GM18519 (cell line): ENCODE results near the gene FAM186B.
"Not testable (repeated sequence)": the region's sequence is repeated elsewhere in the genome, so short reads cannot be mapped to it uniquely, and the experiment has no call there.

ENCODE experiments used
- ATAC-seq: cut with Tn5 transposase; IDR thresholded peaks from one replicate; pipeline ENCODE4 v1.9.1; 2021; ENCODE audit warnings: mild to moderate bottlenecking, moderate library complexity; ENCODE audit not compliant: unreplicated experiment, low FRiP score

The FAM186B gene

DNA sequence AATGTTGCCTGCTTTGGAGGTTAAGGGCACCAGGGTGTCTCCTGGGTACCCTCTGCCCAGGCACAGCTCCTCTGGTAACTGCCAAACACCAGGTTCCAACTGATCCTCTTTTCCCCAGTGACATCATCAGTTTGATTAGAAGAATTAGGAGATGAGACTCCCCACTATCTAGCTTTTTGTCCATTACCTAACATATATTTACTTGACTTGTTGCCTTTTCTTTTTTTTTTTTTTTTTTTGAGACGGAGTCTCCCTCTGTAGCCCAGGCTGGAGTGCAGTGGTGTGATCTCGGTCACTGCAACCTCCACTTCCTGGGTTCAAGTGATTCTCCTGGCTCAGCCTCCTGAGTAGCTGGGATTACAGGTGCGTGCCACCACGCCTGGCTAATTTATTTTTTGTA, at the start of gene FAM186B:
Gene FAM186B (minus strand): TSS at position 101 of the 400 bp plus-strand sequence. CDS start 162 bp downstream, outside the sequence.
- ATAC-seq = not testable (repeated sequence)

DNA sequence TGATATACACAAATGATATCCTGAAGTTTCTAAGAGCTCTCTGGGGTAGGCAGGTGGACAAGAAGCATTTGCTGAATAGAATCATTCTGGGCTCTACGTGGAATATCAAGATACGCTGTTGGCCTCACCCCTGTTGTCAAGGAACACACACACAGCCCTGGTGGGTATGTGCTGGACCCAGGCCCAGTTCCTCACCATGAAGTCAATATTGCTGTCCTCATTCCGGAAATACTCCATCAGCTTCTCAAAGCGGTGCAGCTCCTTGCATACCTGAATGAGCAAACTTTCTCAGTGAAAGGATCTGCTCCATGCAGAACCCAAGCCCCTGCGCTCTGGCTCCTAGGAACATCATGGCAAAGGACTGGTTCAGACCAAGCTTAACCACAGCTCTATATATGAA, 49.3 kb upstream of the FAM186B start:
- ATAC-seq = no peak

DNA sequence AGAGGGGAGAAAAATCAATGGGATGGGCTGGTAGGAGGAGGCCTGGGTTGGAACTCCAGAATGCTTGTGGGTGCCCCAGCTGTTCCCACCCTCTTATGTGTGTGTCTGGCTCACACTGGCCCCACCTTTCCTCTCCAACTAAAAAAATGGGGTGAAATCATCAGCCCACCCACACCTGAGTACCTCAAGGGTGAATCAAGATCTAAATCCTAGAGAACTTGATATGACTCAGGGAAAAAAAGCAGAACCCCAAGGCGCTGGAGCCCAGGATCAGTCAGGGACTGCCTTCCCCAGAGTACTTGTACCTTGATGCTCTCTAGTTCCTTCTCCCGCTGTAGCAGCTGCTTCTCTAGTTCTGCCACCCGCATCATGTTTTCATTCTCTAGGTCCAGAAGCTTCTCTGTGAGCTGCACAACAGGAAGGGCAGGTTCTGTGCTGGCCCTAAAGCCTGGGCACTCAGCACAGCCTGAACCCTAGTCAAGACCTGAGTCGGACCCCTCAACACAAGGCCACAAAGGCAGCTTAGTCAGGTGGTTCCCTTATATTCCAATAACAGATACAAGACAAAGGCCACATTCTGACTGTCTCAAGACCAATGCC, 47.6 kb upstream of the FAM186B start:
- no peak for ATAC-seq

- no peak for ATAC-seq
Measured at GRCh38 chr12:49651855-49652254, 46.4 kb upstream of the FAM186B start.

GRCh38 chr12:49649892-49650291, 44.5 kb upstream of the FAM186B start:
- ATAC-seq = no peak

GRCh38 chr12:49649445-49649844, 44.0 kb upstream of the FAM186B start:
- no peak for ATAC-seq

GRCh38 chr12:49648712-49649003, 43.2 kb upstream of the FAM186B start:
- ATAC-seq = no peak

DNA sequence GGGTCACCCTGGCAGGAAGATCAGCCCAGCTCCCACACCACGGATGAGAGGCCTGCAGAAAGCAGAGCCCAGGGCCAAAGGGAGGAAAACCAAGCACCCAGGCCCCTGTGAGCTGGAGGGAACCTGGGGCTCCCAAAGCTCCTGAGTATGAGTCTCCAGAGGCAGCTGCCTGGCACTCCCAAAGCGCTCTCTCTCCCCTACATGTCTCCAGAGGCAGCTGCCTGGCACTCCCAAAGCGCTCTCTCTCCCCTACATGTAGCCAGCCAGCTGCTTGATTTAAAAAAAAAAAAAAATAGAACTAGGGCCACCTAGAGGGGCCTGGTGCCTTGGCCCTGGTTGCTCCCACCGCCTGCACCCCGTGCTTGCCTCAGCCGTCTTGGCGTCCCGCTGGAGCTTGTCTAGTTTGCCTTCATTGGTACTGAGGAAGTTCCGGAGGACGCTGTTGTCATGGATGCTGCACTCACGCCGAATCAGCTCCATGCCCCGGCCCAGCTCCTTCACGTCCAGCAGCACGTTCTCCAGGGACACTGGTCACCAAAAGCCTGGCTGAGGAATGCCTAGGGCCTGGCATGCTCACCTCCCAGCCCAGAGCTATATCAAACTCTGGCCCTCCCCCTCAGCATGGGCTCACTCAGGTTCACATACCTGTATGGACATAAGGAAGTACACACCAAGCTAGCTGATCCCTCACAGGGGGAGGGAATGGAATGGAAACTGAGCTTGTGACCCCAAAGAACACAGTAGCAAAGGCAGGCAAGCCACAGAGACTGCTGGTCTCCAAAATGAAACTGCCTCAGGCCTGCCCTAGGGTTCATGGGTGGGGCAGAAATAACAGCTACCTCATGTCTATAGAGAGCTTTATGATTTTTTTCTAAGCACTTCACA, 42.6 kb upstream of the FAM186B start:
- ATAC-seq = no peak

DNA sequence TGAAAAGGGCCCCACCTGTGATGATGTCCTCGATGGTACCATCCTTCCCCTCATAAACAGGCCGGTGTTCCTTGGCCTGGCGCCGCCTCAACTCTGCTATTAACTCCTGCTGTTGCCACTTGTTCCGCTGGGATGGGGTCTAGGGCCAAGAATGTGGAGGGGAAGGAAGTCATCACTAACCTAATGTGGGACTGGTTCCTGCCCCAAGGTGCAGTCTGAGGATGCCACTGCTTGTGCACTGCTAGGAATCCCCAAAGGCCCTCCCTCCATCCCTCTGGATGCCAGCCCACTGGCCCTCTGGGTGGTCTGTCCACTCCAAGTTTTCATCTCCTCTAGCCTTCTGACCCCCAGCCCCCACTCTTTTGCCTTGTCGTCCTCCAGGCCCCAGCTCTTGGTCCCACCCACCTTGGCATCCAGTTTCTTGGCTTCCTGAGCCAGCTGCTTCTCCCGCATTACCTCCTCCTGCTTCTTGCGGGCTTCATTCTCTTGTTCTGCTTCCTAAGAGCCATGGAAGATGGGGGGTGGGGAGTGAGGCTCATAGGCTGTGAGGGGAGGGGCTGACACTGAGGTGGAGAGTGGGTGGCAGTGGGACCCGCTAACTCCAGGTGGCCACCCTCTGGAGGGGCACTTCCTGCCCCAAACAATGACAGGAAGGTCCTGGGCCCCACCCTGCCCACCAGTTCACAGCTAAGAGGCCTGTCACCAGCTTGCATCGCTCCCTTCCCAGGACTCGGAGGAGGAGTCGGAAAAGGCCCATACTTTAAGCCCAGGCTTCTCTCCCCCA, 41.6 kb upstream of the FAM186B start:
- no peak for ATAC-seq

- ATAC-seq = no peak
Measured at GRCh38 chr12:49646331-49646830, 40.9 kb upstream of the FAM186B start.

DNA sequence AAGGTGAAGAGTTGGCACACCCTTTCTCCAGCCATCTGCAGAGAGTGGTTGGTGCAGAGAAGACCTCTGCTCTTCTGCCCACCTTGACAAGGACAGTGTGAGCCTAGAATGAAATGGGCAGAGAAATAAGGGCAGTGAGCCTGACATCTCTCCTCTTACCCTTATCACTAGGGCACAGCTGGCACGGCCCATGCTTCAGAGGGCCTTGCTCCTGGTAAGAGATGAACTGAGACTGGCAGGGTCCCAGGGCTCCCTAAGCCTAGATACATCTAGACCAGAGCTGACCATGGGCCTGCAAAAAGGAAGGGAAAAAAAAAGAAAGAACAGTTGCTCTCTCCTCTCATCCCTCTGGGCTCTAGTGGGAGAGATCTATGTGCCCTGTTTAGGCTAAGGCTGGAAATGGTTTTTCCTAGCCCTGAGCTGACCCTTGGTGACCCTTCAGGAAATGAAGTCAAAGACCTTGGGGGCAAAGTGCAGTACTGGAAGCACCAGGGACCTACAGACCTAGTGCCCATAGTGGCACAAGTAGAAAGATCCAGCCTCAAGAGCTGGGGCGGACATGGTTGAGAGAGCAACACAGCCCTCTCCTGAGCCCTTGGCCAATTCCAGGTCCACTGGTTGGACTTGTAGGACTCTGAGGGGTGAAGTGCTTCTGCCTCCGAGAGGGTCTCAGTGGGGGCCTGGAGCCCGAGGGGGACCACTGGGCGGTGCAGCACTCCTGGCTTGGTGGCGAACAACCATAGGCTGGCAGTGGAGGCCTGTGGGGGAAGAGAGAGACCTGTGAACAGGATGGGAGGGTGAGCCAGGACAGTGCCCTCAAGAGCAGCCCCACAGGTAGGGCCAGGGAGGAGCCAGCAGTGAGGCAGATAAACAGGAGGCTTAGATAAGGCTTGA, 40.0 kb upstream of the FAM186B start:
- ATAC-seq = no peak

DNA sequence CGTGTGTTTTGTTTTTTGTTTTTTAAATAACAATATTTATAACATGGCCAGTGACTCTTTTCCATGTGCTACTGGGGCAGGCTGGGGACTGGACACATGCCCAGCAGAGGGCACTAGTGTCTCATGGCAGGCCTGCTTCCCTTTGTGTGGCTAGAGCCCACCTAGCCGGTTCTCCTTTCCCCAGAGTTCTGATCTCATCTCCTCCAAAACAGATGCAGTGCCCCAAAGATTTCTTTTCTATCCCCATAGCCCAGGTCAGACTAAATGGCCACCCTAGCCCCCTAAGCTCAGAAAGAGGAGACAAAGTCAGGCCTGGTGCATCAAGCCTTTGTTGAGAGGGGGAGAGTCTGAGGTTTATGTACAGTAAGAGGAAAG, 39.2 kb upstream of the FAM186B start:
- ATAC-seq = no peak

DNA sequence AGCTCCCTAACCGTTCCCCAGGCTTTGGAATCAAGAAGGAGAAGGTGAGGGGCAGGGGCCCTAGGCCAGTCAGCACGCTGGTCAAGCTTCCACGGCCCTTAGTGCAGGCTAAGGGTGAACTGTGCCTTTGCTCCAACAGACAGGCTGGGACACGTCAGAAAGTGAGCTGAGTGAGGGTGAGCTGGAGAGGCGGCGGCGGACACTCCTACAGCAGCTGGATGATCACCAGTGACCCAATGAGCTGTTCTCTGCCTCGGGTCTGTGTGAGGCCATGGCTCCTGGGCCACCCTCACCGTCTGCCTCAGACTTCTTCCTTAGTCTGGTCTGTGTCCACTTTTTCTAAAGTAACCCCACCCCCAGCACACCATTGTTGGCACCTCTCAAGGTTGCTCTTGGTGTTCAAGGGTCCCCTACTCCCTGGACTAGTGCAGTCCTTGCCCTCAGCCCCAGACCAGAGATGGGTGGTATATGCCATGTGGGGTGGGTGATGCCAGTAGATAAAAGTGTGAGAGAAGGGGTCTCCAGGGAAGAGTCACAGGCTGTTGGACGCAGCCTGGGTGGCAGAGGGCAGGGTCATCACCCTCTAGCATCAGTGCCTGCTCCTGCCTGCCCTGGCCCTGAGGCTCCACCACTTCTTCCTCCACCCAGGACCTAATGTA, 38.7 kb upstream of the FAM186B start:
- ATAC-seq = no peak

DNA sequence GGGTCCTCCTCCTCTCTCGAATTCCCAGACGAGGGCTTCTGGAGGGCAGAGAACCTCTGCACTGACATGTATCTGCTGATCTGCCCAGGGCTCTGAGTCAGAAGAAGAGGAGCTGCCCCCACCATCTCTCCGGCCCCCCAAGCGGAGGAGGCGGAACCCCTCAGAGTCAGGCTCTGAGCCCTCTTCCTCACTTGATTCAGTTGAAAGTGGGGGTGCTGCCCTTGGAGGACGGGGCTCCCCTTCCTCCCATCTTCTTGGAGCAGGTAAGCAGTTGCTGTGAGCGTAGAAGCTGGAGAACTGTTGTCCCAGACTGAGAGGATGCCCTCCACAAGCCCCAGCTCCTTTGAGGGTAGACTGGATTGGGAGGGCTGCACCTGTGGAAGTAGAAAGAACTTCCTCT, 37.7 kb upstream of the FAM186B start:
- no peak for ATAC-seq

DNA sequence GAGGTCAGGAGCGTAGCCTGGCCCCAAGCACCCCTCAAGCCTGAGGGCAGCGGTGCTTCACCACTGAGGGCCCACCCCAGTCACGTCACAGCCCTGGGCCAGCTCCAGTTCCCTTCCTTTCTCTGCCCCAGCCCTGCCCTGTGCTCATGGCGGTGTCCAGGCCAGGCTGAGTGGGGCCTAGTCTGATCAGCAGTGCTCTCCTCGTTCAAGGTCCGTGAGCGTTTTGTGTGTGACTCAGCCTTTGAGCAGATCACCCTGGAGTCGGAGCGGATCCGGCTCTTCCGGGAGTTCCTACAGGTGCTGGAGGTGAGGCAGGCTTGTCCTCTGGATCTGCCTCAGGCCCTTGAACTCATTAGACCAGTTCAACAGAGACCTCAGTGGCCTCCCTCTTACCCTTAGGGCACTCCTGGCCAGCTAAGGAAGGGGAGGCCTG, 36.9 kb upstream of the FAM186B start:
- no peak for ATAC-seq

DNA sequence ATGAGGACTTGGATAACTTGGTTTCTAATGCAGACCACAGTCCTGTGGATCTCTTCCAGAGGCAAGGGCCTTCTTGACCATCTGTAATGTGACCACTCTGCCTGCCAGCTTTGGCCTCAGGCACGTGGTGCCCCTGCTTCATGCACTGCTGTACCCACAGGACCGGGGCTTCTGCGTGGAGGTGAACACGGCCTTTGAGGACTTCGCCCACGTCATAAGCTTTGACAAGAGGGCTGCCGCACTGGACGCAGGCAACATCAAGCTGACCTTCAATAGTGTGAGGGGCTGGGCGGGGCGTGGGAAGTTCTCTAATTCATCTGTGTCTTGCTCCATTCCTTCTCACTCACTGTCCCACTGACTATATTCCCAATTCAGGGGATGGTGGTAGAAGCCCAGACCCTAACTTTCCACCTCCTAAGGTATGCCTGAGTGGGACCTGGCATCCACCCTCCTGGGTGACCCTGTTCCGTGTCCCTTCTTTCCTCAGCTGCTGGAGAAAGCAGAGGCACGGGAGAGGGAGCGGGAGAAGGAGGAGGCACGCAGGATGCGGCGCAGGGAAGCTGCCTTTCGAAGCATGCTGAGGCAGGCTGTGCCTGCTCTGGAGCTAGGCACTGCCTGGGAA, 36.4 kb upstream of the FAM186B start:
- no peak for ATAC-seq

GRCh38 chr12:49636979-49637755, 31.7 kb upstream of the FAM186B start:
- ATAC-seq = no peak

- ATAC-seq = no peak
Measured at GRCh38 chr12:49636574-49636973, 31.1 kb upstream of the FAM186B start.

- ATAC-seq = no peak
Measured at GRCh38 chr12:49635656-49636055, 30.2 kb upstream of the FAM186B start.
